Skeletal muscle satellite cell (primary cell): ENCODE data around the gene SP8.

Experiments
- H3K27me3 ChIP-seq: 2 replicates; pipeline ENCODE4 v1.7.0; 2013; ENCODE audit warnings: low read length; ENCODE audit not compliant: control insufficient read depth, insufficient read depth
- H3K36me3 ChIP-seq: 2 replicates; pipeline ENCODE4 v1.7.0; 2013; ENCODE audit warnings: mild to moderate bottlenecking, control low read depth, low read length; ENCODE audit not compliant: insufficient read depth
- H3K4me1 ChIP-seq: 2 replicates; pipeline ENCODE4 v1.7.0; 2013; ENCODE audit warnings: low read length; ENCODE audit not compliant: control insufficient read depth, insufficient read depth
- H3K4me2 ChIP-seq: 2 replicates; pipeline ENCODE4 v1.7.0; 2013; ENCODE audit warnings: mild to moderate bottlenecking, low read length
- H3K4me3 ChIP-seq: 2 replicates; pipeline ENCODE4 v1.7.0; 2013; ENCODE audit warnings: low read length
- H3K9ac ChIP-seq: 2 replicates; pipeline ENCODE4 v1.7.0; 2013; ENCODE audit warnings: mild to moderate bottlenecking, low read depth, low read length, moderate library complexity
- H3K9me3 ChIP-seq: replicated peaks from 2 replicates; pipeline ENCODE4 v1.7.0; 2013; ENCODE audit warnings: mild to moderate bottlenecking, control low read depth, low read length

Gene SP8

GRCh38 chr7:20793694-20794394 is 7.2 kb upstream of the SP8 start:
- Histone ChIP-seq H3K4me2 (no peak overlapping the region), H3K4me3 (no peak overlapping the region), H3K36me3 (no peaks in the 10 kb centered on the region), H3K9me3 (no peaks in the 10 kb centered on the region), H3K9ac (no peak overlapping the region), H3K27me3 (peaks cover 86% of the 10 kb centered on the region), H3K4me1 (no peaks in the 10 kb centered on the region)

- H3K36me3 ChIP-seq, result no peaks in the 10 kb centered on the region
- no peak overlapping the region for H3K9ac ChIP-seq
- peaks cover 88% of the 10 kb centered on the region for H3K27me3 ChIP-seq
- no peaks in the 10 kb centered on the region for H3K4me1 ChIP-seq
- H3K4me3 ChIP-seq, result no peak overlapping the region
- no peaks in the 10 kb centered on the region for H3K9me3 ChIP-seq
- no peak overlapping the region for H3K4me2 ChIP-seq
Measured at GRCh38 chr7:20793248-20793647, 6.6 kb upstream of the SP8 start.

DNA sequence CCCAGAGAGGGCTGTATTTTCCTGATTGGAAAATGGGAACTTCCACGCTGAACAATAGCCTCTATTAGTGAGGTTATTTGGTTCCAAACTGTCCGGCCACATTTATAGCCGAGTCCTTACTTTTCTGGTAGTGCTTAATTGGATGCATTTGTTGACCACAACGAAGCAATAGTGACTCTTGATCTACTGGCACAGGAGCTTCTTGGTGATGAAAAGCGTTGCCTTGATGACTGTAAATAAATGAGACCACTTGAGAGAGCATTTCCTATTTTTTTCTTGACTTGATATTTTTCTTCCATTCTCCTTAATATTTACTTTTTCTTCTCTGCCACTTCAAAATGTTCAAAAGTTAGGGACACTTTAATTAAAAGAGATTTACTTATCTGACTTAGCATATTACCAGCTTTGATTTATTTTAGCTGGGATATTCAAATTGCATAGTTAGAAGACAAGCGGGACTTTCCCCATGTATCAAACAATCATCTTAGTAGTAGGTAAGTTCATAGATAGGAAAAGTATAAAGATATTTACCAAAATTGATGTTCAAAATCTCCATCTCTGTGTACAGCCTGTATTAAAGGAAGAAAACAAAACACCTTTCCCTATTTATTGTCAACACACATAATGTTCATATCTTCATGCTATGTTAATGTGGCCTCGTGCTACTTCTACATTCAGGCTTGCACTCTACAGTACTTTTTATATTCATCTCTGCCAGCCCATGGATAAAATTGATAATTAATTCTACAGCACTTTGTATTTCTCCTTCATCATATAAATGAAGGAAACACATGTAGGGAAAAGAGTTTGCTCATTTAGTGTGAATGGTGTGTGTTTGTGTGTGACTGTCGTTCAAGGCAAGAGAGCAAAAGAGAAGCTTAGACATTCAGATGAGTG is 5.1 kb upstream of the SP8 start:
- Histone ChIP-seq H3K27me3 (peaks cover 92% of the 10 kb centered on the region), H3K4me2 (no peak overlapping the region), H3K4me3 (no peak overlapping the region), H3K36me3 (no peaks in the 10 kb centered on the region), H3K9ac (no peak overlapping the region), H3K9me3 (no peaks in the 10 kb centered on the region), H3K4me1 (no peaks in the 10 kb centered on the region)

- Histone ChIP-seq H3K4me2 (no peak overlapping the region), H3K27me3 (peaks cover 91% of the 10 kb centered on the region), H3K36me3 (no peaks in the 10 kb centered on the region), H3K9me3 (no peaks in the 10 kb centered on the region), H3K9ac (no peak overlapping the region), H3K4me1 (no peaks in the 10 kb centered on the region), H3K4me3 (no peak overlapping the region)
Measured at GRCh38 chr7:20790375-20790774, 3.7 kb upstream of the SP8 start.

DNA sequence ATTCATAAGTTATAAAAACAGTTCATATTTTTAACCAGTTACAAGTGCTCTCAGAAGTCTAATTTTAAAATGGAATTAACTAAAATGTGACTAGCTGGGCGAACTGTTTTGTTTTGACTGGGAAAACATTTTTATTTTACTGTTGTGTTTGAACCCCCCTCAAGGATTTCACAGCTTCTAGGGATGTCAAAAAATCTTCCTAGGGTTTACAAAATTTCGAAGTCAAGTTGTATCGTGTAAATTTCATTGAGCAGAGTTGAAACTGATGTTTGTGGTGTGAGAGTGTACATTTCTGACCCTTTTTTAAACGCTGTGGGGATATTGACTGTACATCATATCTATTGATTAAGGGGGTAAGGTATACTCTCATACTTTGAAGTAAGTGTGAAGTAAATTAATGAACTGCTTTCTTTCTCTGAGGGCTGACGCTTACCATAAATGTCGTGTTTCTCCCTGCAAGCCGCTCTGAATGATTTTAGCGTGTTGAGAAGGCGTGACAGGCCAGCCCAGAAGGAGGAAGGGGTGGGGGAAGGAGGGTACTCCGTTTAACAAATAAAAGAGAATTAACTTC is 1.8 kb upstream of the SP8 start:
- Histone ChIP-seq H3K36me3 (no peaks in the 10 kb centered on the region), H3K4me2 (no peak overlapping the region), H3K9ac (no peak overlapping the region), H3K4me3 (no peak overlapping the region), H3K9me3 (no peaks in the 10 kb centered on the region), H3K4me1 (no peaks in the 10 kb centered on the region), H3K27me3 (peaks cover 91% of the 10 kb centered on the region)

DNA sequence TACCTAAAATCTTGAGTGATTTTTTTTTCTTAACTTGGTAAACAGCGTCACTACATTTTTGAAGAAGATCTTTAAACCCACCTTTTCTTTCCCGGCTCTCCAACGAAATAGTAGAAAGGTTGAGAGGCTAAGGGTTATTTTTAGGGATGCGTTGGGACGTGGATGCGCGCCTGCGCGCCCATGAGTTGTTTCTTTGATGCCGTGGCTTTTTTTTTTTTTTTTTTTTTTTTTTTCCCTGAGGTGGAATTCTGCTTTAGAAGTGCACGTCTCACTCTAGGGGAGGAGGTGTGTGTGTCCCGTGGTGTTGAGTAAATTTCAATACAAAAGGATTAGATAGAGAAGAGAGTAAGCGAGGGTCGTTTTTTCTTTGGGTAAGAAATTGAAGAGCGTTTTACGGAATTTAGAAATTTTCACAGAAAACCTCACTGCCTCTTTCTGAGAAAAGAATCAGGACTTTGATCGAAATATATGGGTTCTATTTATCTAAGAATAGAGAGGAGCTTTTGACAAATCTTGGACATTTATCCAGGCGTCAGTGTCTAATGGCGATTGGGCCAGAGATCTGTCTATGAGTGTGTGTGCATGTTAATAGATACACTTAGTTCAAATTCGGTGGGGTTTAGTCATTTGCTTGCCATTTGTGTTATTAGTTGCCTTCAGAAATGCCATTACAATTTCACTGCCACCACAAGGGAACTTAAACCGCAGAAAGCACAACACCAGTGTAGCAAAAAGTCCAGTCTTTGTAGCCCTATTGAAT is 1.2 kb upstream of the SP8 start:
- H3K9me3 ChIP-seq, result no peaks in the 10 kb centered on the region
- H3K27me3 ChIP-seq, result peaks cover 93% of the 10 kb centered on the region

GRCh38 chr7:20786421-20786778 is 286 bp downstream of the SP8 start:
- no peak overlapping the region for H3K9ac ChIP-seq
- no peaks in the 10 kb centered on the region for H3K4me1 ChIP-seq
- H3K27me3 ChIP-seq, result peaks cover 93% of the 10 kb centered on the region
- no peaks in the 10 kb centered on the region for H3K36me3 ChIP-seq
- peak overlapping the region; percentile 28 for H3K4me3 ChIP-seq
- H3K4me2 ChIP-seq, result peak overlapping the region; percentile 78
- H3K9me3 ChIP-seq, result no peaks in the 10 kb centered on the region

More for the DNA sequence above, 1.2 kb upstream of the SP8 start:
- Histone ChIP-seq H3K9ac (no peak overlapping the region), H3K4me2 (no peak overlapping the region), H3K4me3 (no peak overlapping the region), H3K4me1 (no peaks in the 10 kb centered on the region), H3K36me3 (no peaks in the 10 kb centered on the region)

- Histone ChIP-seq H3K27me3 (peaks cover 93% of the 10 kb centered on the region), H3K4me2 (peak overlapping the region; percentile 78), H3K4me3 (peak overlapping the region; percentile 28)
Measured at GRCh38 chr7:20786049-20786412, 655 bp downstream of the SP8 start.

DNA sequence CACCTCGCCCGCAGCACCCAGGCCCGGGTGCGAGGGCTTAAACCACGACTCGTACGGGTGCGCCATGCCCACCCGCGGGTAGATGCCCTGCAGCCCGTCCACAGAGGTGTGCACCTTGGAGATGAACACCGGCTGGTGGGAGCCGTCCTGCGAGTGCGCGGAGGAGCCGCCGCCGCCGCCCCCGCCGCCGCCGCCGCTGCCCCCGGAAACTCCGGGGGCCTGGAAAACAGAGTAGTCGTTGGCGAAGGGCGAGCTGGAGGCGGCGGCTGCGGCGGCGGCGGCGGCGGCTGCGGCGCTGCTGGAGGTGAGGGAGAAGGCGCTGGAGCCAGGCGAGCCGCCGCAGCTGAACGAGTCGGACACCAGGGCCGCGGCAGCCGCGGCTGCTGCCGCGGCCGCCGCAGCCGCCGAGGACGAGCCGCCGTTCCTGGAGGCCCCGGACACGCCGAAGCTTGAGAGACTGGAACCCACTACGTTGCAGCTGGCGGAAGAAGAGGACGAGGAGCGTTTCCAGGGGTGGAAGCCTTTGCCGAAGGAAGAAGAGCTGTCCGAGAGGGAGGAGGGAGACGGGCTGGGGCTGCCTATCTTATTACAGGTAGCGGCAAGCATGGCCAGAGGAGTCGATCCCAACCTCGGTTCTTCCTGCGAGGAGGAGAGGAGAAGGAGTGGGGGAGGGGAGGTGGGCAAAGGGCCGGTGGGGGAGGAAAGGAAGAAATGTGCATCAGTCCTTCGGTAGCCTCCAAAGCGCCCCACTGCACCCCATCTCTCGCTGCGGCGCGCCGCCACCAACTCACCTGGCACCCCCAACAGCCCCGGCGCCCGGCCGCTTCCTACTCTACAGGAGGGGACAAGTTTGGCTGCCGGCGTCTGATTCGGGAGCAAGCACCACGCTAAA is 1.3 kb downstream of the SP8 start:
- H3K4me3 ChIP-seq, result peak overlapping the region; percentile 58
- H3K9me3 ChIP-seq, result no peaks in the 10 kb centered on the region
- H3K4me1 ChIP-seq, result no peaks in the 10 kb centered on the region
- peak overlapping the region; percentile 78 for H3K4me2 ChIP-seq
- no peaks in the 10 kb centered on the region for H3K36me3 ChIP-seq
- H3K9ac ChIP-seq, result no peak overlapping the region
- peaks cover 94% of the 10 kb centered on the region for H3K27me3 ChIP-seq

More at GRCh38 chr7:20786049-20786412, 655 bp downstream of the SP8 start:
- no peak overlapping the region for H3K9ac ChIP-seq
- H3K4me1 ChIP-seq, result no peaks in the 10 kb centered on the region
- no peaks in the 10 kb centered on the region for H3K36me3 ChIP-seq
- no peaks in the 10 kb centered on the region for H3K9me3 ChIP-seq

- Histone ChIP-seq H3K36me3 (no peaks in the 10 kb centered on the region), H3K9ac (no peak overlapping the region), H3K4me3 (no peak overlapping the region), H3K27me3 (peaks cover 94% of the 10 kb centered on the region), H3K4me2 (peak overlapping the region; percentile 78), H3K4me1 (no peaks in the 10 kb centered on the region), H3K9me3 (no peaks in the 10 kb centered on the region)
Measured at GRCh38 chr7:20784388-20785156, 2.1 kb downstream of the SP8 start.
